ENCODE data around the gene KRT7.

Gene KRT7

DNA sequence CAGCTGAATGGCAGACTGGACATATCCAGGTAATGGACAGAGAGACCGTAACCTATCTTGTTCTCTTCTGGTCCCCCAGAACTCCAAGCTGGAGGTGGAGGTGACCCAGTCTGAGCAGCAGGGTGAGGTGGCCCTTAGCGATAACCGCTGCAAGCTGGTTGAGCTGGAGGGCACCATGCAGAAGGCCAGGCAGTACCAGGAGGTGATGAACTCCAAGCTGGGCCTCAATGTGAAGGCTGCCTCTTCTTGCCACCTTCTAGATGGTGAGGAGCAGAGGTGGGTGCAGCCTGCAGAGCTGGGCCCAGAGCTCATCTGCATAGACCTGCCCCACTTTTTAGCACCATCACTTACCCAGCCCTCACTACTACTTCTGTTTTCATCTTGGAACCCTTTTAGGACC is 34.2 kb downstream of the KRT7 start:
- Histone ChIP-seq H3K4me2 (ENCODE audit: low read depth, low read length) (no peak overlapping the region), H3K27me3 (replicated peaks; ENCODE audit: insufficient read depth, low read length) (peaks cover 17% of the 10 kb centered on the region), H3K9ac (ENCODE audit: low read length) (no peak overlapping the region), H3K27ac (ENCODE audit: low read length) (no peak overlapping the region), H3K79me2 (ENCODE audit: low read length) (no peaks in the 10 kb centered on the region), H3K36me3 (replicated peaks; ENCODE audit: insufficient read depth, low read length) (no peaks in the 10 kb centered on the region), H3K9me3 (replicated peaks; ENCODE audit: insufficient read depth, low read length) (no peaks in the 10 kb centered on the region), H3K4me3 (ENCODE audit: low read length) (no peak overlapping the region), H4K20me1 (ENCODE audit: insufficient read depth, low read length) (no peaks in the 10 kb centered on the region), H3K4me1 (ENCODE audit: low read length) (no peaks in the 10 kb centered on the region), H2AFZ (ENCODE audit: low read length) (no peak overlapping the region), H3F3A (ENCODE audit: insufficient read depth, low read length) (no peaks in the 10 kb centered on the region), H3K9me2 (replicated peaks; ENCODE audit: insufficient read depth, low read length) (no peaks in the 10 kb centered on the region)
- no peak for DNase-seq
- TF ChIP-seq EZH2 (optimal IDR thresholded peaks at IDR 0.05; ENCODE audit: low read depth, low read length) (no peak), EZH2phosphoT487 (IDR thresholded peaks at IDR 0.05; ENCODE audit: low read length) (no peak)
- TF ChIP-seq, protein P1, sequence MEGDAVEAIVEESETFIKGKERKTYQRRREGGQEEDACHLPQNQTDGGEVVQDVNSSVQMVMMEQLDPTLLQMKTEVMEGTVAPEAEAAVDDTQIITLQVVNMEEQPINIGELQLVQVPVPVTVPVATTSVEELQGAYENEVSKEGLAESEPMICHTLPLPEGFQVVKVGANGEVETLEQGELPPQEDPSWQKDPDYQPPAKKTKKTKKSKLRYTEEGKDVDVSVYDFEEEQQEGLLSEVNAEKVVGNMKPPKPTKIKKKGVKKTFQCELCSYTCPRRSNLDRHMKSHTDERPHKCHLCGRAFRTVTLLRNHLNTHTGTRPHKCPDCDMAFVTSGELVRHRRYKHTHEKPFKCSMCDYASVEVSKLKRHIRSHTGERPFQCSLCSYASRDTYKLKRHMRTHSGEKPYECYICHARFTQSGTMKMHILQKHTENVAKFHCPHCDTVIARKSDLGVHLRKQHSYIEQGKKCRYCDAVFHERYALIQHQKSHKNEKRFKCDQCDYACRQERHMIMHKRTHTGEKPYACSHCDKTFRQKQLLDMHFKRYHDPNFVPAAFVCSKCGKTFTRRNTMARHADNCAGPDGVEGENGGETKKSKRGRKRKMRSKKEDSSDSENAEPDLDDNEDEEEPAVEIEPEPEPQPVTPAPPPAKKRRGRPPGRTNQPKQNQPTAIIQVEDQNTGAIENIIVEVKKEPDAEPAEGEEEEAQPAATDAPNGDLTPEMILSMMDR (IDR thresholded peaks at IDR 0.05; ENCODE audit: low read length): no peak

DNA sequence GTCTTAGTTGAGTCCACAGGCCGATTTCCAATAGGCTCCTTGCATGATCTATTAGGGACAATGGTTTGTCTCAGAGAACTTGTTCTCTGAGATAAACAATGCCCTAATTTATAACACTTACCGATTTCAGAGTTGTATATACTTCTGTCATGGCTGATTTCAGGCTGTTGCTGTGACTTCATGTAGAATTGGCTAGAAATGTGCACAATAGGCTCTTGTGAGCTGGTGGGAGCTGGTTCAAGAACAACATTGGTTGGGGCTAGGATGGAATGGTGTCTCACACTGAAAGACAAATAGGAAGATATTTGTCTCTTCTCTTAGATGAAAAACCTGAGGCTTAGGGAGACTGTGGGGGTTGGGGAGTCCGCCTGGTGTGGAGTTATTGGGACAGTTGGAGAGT is 34.7 kb downstream of the KRT7 start:
- Histone ChIP-seq H3K9me2 (replicated peaks; ENCODE audit: insufficient read depth, low read length) (no peaks in the 10 kb centered on the region), H3K79me2 (ENCODE audit: low read length) (no peaks in the 10 kb centered on the region), H2AFZ (ENCODE audit: low read length) (no peak overlapping the region), H3K9ac (ENCODE audit: low read length) (no peak overlapping the region), H3K36me3 (replicated peaks; ENCODE audit: insufficient read depth, low read length) (no peaks in the 10 kb centered on the region), H3K27ac (ENCODE audit: low read length) (no peak overlapping the region), H4K20me1 (ENCODE audit: insufficient read depth, low read length) (no peaks in the 10 kb centered on the region), H3K4me1 (ENCODE audit: low read length) (no peaks in the 10 kb centered on the region), H3K9me3 (replicated peaks; ENCODE audit: insufficient read depth, low read length) (no peaks in the 10 kb centered on the region), H3F3A (ENCODE audit: insufficient read depth, low read length) (no peaks in the 10 kb centered on the region), H3K4me3 (ENCODE audit: low read length) (no peak overlapping the region), H3K27me3 (replicated peaks; ENCODE audit: insufficient read depth, low read length) (peaks cover 14% of the 10 kb centered on the region; the same call in 1 of the 2 replicates), H3K4me2 (ENCODE audit: low read depth, low read length) (no peak overlapping the region)
- no peak for DNase-seq
- TF ChIP-seq EZH2 (optimal IDR thresholded peaks at IDR 0.05; ENCODE audit: low read depth, low read length) (no peak), EZH2phosphoT487 (IDR thresholded peaks at IDR 0.05; ENCODE audit: low read length) (no peak)
- TF ChIP-seq, protein P1 (IDR thresholded peaks at IDR 0.05; ENCODE audit: low read length): no peak

DNA sequence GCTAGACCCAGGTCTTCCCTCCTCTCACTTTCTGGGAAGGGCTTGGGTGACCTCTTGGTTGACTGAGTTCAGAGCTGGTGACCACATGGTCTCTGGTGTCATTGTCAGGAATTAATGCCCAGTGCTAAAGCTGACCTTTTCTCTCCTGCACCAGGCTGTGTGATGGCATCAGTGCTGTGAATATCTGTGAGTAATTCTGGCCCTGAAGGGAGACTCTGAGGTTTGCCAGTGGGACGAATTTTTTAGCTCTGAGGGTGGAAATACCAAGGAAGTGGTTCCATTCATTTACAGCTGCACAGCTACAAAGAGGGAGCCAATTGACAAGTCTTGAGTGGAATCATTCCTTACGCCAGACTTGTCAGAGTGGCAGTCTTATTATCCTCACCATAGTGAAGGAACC is 35.2 kb downstream of the KRT7 start:
- Histone ChIP-seq H3K9ac (ENCODE audit: low read length) (no peak overlapping the region), H3K79me2 (ENCODE audit: low read length) (no peaks in the 10 kb centered on the region), H3K36me3 (replicated peaks; ENCODE audit: insufficient read depth, low read length) (no peaks in the 10 kb centered on the region), H3K9me3 (replicated peaks; ENCODE audit: insufficient read depth, low read length) (no peaks in the 10 kb centered on the region), H3K27ac (ENCODE audit: low read length) (no peak overlapping the region), H3K9me2 (replicated peaks; ENCODE audit: insufficient read depth, low read length) (no peaks in the 10 kb centered on the region), H3K27me3 (replicated peaks; ENCODE audit: insufficient read depth, low read length) (peaks cover 9% of the 10 kb centered on the region; the same call in 1 of the 2 replicates), H3F3A (ENCODE audit: insufficient read depth, low read length) (no peaks in the 10 kb centered on the region), H2AFZ (ENCODE audit: low read length) (no peak overlapping the region), H4K20me1 (ENCODE audit: insufficient read depth, low read length) (no peaks in the 10 kb centered on the region), H3K4me3 (ENCODE audit: low read length) (no peak overlapping the region), H3K4me2 (ENCODE audit: low read depth, low read length) (no peak overlapping the region), H3K4me1 (ENCODE audit: low read length) (no peaks in the 10 kb centered on the region)
- TF ChIP-seq EZH2 (optimal IDR thresholded peaks at IDR 0.05; ENCODE audit: low read depth, low read length): no peak
- no peak for TF ChIP-seq EZH2phosphoT487 (IDR thresholded peaks at IDR 0.05; ENCODE audit: low read length)
- TF ChIP-seq, protein P1 (IDR thresholded peaks at IDR 0.05; ENCODE audit: low read length): no peak
- no peak for DNase-seq
